Astrocyte (in vitro differentiated cells and primary cell): ENCODE measurements around the gene SPG21. TPM values are rescaled to one million over a fixed set of nuclear protein-coding genes. Genes with fewer than 3 reads are reported as not detected.

Experiments used
- DNase-seq: peaks from one replicate; pipeline ENCODE4 v3.0.0-alpha.2; 2010; ENCODE audit warnings: low read depth
- FAIRE-seq: peaks from 2 replicates; lab custom pipeline; 2011; peaks lifted over from hg19 to GRCh38; lab: Jason Lieb, UNC
- H2AFZ ChIP-seq: 2 replicates; pipeline ENCODE4 v1.6.0; 2012; ENCODE audit warnings: low read depth, low read length, inconsistent platforms
- H3K27ac ChIP-seq: 2 replicates; pipeline ENCODE4 v1.5.1; 2011; ENCODE audit warnings: low read depth, low read length, inconsistent platforms
- H3K27me3 ChIP-seq: 2 replicates; pipeline ENCODE4 v1.6.0; 2011; ENCODE audit warnings: low read length, inconsistent platforms; ENCODE audit not compliant: insufficient read depth
- H3K36me3 ChIP-seq: 2 replicates; pipeline ENCODE4 v1.5.1; 2011; ENCODE audit warnings: low read length, inconsistent platforms; ENCODE audit not compliant: insufficient read depth
- H3K4me1 ChIP-seq: 2 replicates; pipeline ENCODE4 v1.5.1; 2011; ENCODE audit warnings: low read length, inconsistent platforms; ENCODE audit not compliant: insufficient read depth
- H3K4me2 ChIP-seq: 2 replicates; pipeline ENCODE4 v1.6.0; 2012; ENCODE audit warnings: low read length, inconsistent platforms
- H3K4me3 ChIP-seq: 2 replicates; pipeline ENCODE4 v1.5.1; 2011; ENCODE audit warnings: low read depth, mild to moderate bottlenecking, low read length, inconsistent platforms; ENCODE audit not compliant: insufficient read depth
- H3K79me2 ChIP-seq: 2 replicates; pipeline ENCODE4 v1.6.0; 2012; ENCODE audit warnings: mild to moderate bottlenecking, low read length, inconsistent platforms; ENCODE audit not compliant: insufficient read depth
- H3K9ac ChIP-seq: 2 replicates; pipeline ENCODE4 v1.6.0; 2012; ENCODE audit warnings: mild to moderate bottlenecking, low read length, inconsistent platforms
- H3K9me3 ChIP-seq: 2 replicates; pipeline ENCODE4 v1.5.1; 2012; ENCODE audit warnings: low read depth, mild to moderate bottlenecking, low read length, inconsistent platforms; ENCODE audit not compliant: insufficient read depth
- H4K20me1 ChIP-seq: 2 replicates; pipeline ENCODE4 v1.6.0; 2012; ENCODE audit warnings: low read length, inconsistent platforms; ENCODE audit not compliant: insufficient read depth
- H3K27ac Mint-ChIP-seq: one replicate; pipeline ENCODE4 v1.8.0; 2021; ENCODE audit warnings: mild to moderate bottlenecking, mixed read lengths; ENCODE audit not compliant: unreplicated experiment
- H3K27me3 Mint-ChIP-seq: one replicate; pipeline ENCODE4 v1.8.0; 2021; ENCODE audit warnings: low read depth, mixed read lengths; ENCODE audit not compliant: unreplicated experiment
- H3K36me3 Mint-ChIP-seq: one replicate; pipeline ENCODE4 v1.8.0; 2021; ENCODE audit warnings: low read depth, mixed read lengths; ENCODE audit not compliant: unreplicated experiment
- H3K4me1 Mint-ChIP-seq: one replicate; pipeline ENCODE4 v1.8.0; 2021; ENCODE audit warnings: low read depth, mixed read lengths; ENCODE audit not compliant: unreplicated experiment
- H3K4me3 Mint-ChIP-seq: one replicate; pipeline ENCODE4 v1.8.0; 2021; ENCODE audit warnings: mild to moderate bottlenecking, moderate library complexity, mixed read lengths; ENCODE audit not compliant: unreplicated experiment
- H3K9me3 Mint-ChIP-seq: one replicate; pipeline ENCODE4 v1.8.0; 2021; ENCODE audit warnings: mild to moderate bottlenecking, mixed read lengths; ENCODE audit not compliant: unreplicated experiment
- EZH2 ChIP-seq: IDR thresholded peaks from 2 replicates; pipeline ENCODE4 v1.6.1; 2012; ENCODE audit warnings: mild to moderate bottlenecking, low read length, inconsistent platforms; ENCODE audit not compliant: insufficient read depth
- total RNA-seq: library from RNA; stranded (reverse); gene quantifications from 2 replicates; pipeline ENCODE4 v1.2.1, GENCODE V29; 2021
- TF ChIP-seq, protein P1 (sequence below): IDR thresholded peaks from 2 replicates; pipeline ENCODE4 v1.5.1; 2011; ENCODE audit warnings: low read depth, mild to moderate bottlenecking, inconsistent platforms, low read length, moderate library complexity; ENCODE audit not compliant: insufficient read depth

SPG21 gene
- total RNA-seq, 1 donor from 2014 or later = 60.2 TPM

DNA sequence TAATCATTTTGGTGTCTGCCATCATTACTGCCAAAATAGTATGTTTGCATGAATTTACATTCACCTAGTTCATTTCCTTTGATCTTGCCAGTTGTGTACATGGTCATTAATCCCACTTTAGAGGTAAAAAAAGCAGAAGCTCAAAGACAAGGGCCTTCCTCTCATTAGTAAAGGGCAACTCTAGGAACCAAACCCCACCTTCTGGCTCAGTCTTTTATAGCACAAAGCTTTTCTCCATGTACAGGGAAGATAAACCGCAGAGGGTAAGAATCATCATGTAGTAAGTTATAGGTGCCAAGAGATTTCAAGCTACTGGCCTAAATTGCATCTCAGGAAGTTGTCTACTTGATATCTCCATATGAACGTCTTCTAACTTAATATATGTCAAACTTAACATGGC lies 19.3 kb upstream of the SPG21 start:
- H3K79me2 ChIP-seq = no peaks in the 10 kb centered on the region
- H3K4me2 ChIP-seq = no peak overlapping the region
- Mint-ChIP-seq H3K9me3 (peaks cover 15% of the 10 kb centered on the region), H3K4me1 (no peaks in the 10 kb centered on the region), H3K36me3 (peaks cover 14% of the 10 kb centered on the region), H3K27ac (no peak overlapping the region), H3K27me3 (no peaks in the 10 kb centered on the region), H3K4me3 (no peak overlapping the region)
- no peak overlapping the region for H3K4me3 ChIP-seq
- no peak overlapping the region for H2AFZ ChIP-seq
- H4K20me1 ChIP-seq = no peaks in the 10 kb centered on the region
- no peak for TF ChIP-seq EZH2
- TF ChIP-seq, protein P1, sequence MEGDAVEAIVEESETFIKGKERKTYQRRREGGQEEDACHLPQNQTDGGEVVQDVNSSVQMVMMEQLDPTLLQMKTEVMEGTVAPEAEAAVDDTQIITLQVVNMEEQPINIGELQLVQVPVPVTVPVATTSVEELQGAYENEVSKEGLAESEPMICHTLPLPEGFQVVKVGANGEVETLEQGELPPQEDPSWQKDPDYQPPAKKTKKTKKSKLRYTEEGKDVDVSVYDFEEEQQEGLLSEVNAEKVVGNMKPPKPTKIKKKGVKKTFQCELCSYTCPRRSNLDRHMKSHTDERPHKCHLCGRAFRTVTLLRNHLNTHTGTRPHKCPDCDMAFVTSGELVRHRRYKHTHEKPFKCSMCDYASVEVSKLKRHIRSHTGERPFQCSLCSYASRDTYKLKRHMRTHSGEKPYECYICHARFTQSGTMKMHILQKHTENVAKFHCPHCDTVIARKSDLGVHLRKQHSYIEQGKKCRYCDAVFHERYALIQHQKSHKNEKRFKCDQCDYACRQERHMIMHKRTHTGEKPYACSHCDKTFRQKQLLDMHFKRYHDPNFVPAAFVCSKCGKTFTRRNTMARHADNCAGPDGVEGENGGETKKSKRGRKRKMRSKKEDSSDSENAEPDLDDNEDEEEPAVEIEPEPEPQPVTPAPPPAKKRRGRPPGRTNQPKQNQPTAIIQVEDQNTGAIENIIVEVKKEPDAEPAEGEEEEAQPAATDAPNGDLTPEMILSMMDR = no peak
- H3K36me3 ChIP-seq = peaks cover 15% of the 10 kb centered on the region
- no peak for FAIRE-seq
- H3K27ac ChIP-seq = no peak overlapping the region
- H3K9ac ChIP-seq = no peak overlapping the region
- H3K4me1 ChIP-seq = no peaks in the 10 kb centered on the region
- H3K9me3 ChIP-seq = peaks cover 6% of the 10 kb centered on the region
- no peaks in the 10 kb centered on the region for H3K27me3 ChIP-seq
- DNase-seq = no peak

DNA sequence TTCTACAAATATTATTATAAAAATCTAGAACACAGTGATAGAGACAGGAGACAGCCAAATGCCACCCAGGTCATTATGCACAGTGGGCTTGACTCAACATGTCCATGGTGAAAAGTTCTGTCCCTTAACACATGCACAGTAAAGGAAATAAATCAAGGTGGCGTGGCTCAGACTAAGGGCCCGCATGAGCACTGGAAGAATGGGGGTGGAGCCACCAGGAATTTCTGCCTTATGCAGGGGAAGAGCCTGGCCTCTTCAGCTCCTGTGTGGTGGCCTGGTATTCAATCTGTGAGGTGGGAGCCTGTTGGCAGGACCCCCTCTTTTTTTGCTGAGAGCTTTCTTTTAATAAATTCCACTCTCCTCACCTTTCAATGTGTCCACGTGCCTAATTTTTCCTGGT lies 17.2 kb upstream of the SPG21 start:
- no peaks in the 10 kb centered on the region for H4K20me1 ChIP-seq
- no peaks in the 10 kb centered on the region for H3K9me3 ChIP-seq
- Mint-ChIP-seq H3K4me3 (no peak overlapping the region), H3K27me3 (no peaks in the 10 kb centered on the region), H3K27ac (no peak overlapping the region), H3K36me3 (peaks cover 2% of the 10 kb centered on the region), H3K9me3 (peaks cover 2% of the 10 kb centered on the region), H3K4me1 (no peaks in the 10 kb centered on the region)
- H3K9ac ChIP-seq = no peak overlapping the region
- no peak overlapping the region for H2AFZ ChIP-seq
- no peaks in the 10 kb centered on the region for H3K79me2 ChIP-seq
- H3K4me2 ChIP-seq = no peak overlapping the region
- DNase-seq = no peak
- H3K27ac ChIP-seq = no peak overlapping the region
- H3K27me3 ChIP-seq = no peaks in the 10 kb centered on the region
- TF ChIP-seq, protein P1 = no peak
- no peak for TF ChIP-seq EZH2
- no peak for FAIRE-seq
- no peak overlapping the region for H3K4me3 ChIP-seq
- peaks cover 8% of the 10 kb centered on the region for H3K36me3 ChIP-seq
- no peaks in the 10 kb centered on the region for H3K4me1 ChIP-seq

DNA sequence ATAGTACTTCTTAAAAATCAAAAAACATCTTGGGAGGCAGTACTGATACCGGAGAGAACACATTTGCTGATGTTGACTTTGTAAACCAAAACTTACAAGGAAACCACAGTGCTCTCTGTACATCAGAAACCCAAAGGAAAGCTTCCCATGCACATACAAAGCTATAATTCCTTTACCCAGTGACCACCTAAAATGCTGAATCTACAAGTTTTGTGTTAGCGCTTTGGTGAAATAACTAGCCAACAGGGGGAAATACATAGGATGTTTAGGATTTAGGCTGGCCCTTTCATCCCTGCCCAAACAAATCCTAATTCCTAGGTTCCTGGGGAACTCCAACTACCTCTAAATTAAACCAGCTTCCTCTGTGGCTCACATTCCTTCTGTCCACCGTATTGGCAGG lies 15.3 kb upstream of the SPG21 start:
- FAIRE-seq (no peak), DNase-seq (no peak)
- H3K9me3 Mint-ChIP-seq = no peaks in the 10 kb centered on the region
- H3K9ac ChIP-seq = no peak overlapping the region
- H3K79me2 ChIP-seq = no peaks in the 10 kb centered on the region
- H3K4me1 Mint-ChIP-seq = no peaks in the 10 kb centered on the region
- H3K4me2 ChIP-seq = no peak overlapping the region
- TF ChIP-seq, protein P1 = no peak
- TF ChIP-seq EZH2 = no peak
- no peak overlapping the region for H3K4me3 ChIP-seq
- H3K4me3 Mint-ChIP-seq = no peak overlapping the region
- no peaks in the 10 kb centered on the region for H3K4me1 ChIP-seq
- no peaks in the 10 kb centered on the region for H3K27me3 ChIP-seq
- peaks cover 5% of the 10 kb centered on the region for H3K36me3 Mint-ChIP-seq
- no peak overlapping the region for H2AFZ ChIP-seq
- H3K27ac Mint-ChIP-seq = no peak overlapping the region
- no peaks in the 10 kb centered on the region for H4K20me1 ChIP-seq
- no peaks in the 10 kb centered on the region for H3K9me3 ChIP-seq
- H3K27ac ChIP-seq = no peak overlapping the region
- H3K36me3 ChIP-seq = peaks cover 3% of the 10 kb centered on the region
- no peaks in the 10 kb centered on the region for H3K27me3 Mint-ChIP-seq
